ENCODE measurements around the gene RNFT2. TPM values are rescaled to one million over a fixed set of nuclear protein-coding genes. Genes with fewer than 3 reads are reported as not detected.

RNFT2 gene
- total and polyA plus RNA-seq, 3 donors from 2014 or later = 6.8 to 11.7 (median 9.0) TPM

DNA sequence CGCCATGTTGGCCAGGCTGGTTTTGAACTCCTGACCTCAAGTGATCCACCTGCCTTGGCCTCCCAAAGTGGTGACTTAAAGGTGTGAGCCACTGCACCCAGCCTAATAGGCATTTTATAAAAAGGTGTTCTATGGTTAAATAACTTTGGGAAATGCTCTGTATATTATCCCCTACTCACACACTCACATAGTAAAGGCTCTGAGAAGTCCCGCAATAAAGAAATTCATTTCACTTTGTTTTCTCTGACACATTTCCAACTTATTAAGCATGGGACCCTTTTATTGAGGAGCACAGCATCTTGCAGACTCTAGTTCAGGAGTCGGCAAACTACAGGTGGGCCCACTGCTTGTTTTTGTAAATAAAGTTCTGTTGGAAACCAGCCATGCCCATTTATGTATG is 63.9 kb downstream of the RNFT2 start:
- WGBS, 2 donors = 88 to 96% methylated on average over 3 of the region's 3 CpGs
- no peak for TF ChIP-seq CTCF (IDR thresholded peaks at IDR 0.05)
- no peak for TF ChIP-seq POLR2A (IDR thresholded peaks at IDR 0.05)

DNA sequence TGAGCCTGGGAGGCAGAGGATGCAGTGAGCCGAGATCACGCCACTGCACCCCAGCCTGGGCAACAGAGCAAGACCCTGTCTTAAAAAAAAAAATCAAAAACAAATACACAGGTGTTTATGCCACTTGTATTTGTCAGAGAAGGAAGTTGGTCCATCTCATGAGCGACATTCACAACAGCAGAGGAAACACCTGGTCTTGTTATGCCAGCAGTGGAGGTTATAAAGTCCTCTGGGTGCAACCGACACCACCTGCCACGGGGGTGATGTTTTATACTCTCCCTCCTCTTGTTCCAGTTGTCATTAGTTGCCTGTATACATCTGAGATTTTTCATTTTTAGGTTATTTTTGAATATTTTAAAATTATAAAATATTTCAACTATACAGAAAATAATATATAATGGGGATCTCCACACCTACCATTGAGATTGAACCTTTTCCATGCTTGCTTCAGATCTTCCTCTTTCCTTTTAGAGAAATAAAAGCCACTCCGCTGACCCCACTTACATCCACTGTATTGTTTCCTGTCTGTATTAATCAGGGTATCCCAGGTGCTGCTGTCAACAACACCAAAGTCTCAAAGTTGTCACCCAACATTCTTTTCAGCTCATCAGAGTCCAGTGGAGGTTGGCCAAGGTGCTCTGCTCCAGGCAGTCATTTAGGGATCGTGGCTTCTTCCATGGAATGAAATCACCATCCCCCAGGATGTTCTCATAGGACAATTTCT is 65.1 kb downstream of the RNFT2 start:
- intact Hi-C loops (cut with DNase I; ENCODE audit: low total_unique reads) = no loop called here
- no peak for DNase-seq
- Histone ChIP-seq H3K9me3 (no peaks in the 10 kb centered on the region), H3K4me3 (no peak overlapping the region), H3K27me3 (no peaks in the 10 kb centered on the region), H3K27ac (no peak overlapping the region), H3K36me3 (ENCODE audit: low read depth, missing control alignments) (no peaks in the 10 kb centered on the region), H3K4me1 (no peaks in the 10 kb centered on the region)
- TF ChIP-seq CTCF (IDR thresholded peaks at IDR 0.05) (no peak), POLR2A (IDR thresholded peaks at IDR 0.05) (no peak)
- WGBS, 2 donors = 89% methylated on average over 7 of the region's 7 CpGs

More for the DNA sequence above, 63.9 kb downstream of the RNFT2 start:
- Histone ChIP-seq H3K4me3 (no peak overlapping the region), H3K9me3 (no peaks in the 10 kb centered on the region), H3K4me1 (no peaks in the 10 kb centered on the region), H3K36me3 (ENCODE audit: low read depth, missing control alignments) (no peaks in the 10 kb centered on the region), H3K27me3 (no peaks in the 10 kb centered on the region), H3K27ac (no peak overlapping the region)
- intact Hi-C loops (cut with DNase I; ENCODE audit: low total_unique reads) = no loop called here
- no peak for DNase-seq

- Histone ChIP-seq H3K27me3 (no peaks in the 10 kb centered on the region), H3K9me3 (no peaks in the 10 kb centered on the region), H3K4me3 (no peak overlapping the region), H3K27ac (no peak overlapping the region), H3K36me3 (ENCODE audit: low read depth, missing control alignments) (no peaks in the 10 kb centered on the region), H3K4me1 (no peaks in the 10 kb centered on the region)
- TF ChIP-seq CTCF (IDR thresholded peaks at IDR 0.05) = no peak
- no peak for TF ChIP-seq POLR2A (IDR thresholded peaks at IDR 0.05)
- no peak for DNase-seq
- intact Hi-C loops (cut with DNase I; ENCODE audit: low total_unique reads) = no loop called here
- 0% methylated on average over 1 of the region's 1 CpG for WGBS, 2 donors
Observed at GRCh38 chr12:116804051-116804450, 65.9 kb downstream of the RNFT2 start.

DNA sequence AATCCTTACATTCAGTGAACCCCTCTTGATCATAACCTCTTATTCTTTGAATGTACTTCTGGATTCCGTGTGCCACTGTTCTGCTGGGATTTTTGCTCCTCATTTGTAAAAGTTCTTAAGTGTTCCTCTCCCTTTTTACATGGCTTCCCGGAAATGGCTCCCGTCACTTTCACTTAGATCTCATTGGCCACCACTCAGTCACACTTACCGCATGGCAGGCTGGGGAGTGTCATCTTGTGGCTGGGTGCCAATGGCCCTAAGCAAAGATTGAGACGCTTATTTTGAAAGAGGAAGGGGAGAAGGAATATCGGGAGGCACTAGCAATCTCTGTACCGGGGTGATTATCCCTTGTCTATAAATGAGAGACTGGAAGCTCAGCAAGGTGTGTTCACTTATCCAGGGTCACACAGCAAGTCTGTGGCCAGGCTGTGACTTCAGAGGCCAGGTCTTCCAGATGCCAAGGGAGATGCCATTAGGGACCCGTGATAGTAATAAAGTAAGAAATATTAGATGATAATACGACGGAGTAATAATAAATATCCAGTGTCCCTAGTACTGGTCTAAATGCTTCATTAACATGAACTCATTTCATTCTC is 68.8 kb downstream of the RNFT2 start:
- Histone ChIP-seq H3K27ac (no peak overlapping the region), H3K9me3 (no peaks in the 10 kb centered on the region), H3K27me3 (no peaks in the 10 kb centered on the region), H3K36me3 (ENCODE audit: low read depth, missing control alignments) (no peaks in the 10 kb centered on the region), H3K4me3 (no peak overlapping the region), H3K4me1 (no peaks in the 10 kb centered on the region)
- intact Hi-C loops (cut with DNase I; ENCODE audit: low total_unique reads) = no loop called here
- DNase-seq = no peak
- 84 to 86% methylated on average over 10 of the region's 10 CpGs for WGBS, 2 donors
- no peak for TF ChIP-seq CTCF (IDR thresholded peaks at IDR 0.05)
- TF ChIP-seq POLR2A (IDR thresholded peaks at IDR 0.05) = no peak

DNA sequence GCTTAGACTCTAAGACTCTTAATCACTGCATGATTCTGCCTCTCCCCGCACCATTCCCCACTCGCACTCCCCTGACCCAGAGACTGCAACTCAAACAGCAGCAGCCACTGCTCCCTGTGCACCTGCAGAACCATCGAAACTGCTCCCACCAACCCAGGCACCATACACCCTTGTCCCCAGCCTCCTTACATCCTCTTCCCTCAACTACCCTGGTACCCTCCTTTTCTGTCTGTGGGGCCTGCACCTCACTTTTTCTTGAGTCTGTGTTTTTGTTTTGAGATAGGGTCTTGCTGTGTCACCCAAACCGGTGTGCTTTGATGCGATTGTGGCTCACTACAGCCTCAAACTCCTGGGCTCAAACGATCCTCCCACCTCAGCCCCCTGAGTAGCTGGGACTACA is 69.4 kb downstream of the RNFT2 start:
- H3K4me3 ChIP-seq = no peak overlapping the region
- H3K36me3 ChIP-seq (ENCODE audit: low read depth, missing control alignments) = no peaks in the 10 kb centered on the region
- no peaks in the 10 kb centered on the region for H3K27me3 ChIP-seq
- TF ChIP-seq CTCF (IDR thresholded peaks at IDR 0.05) = no peak
- TF ChIP-seq POLR2A (IDR thresholded peaks at IDR 0.05) = no peak
- intact Hi-C loops (cut with DNase I; ENCODE audit: low total_unique reads) = no loop called here
- no peak for DNase-seq
- WGBS, 2 donors = 92 to 97% methylated on average over 6 of the region's 6 CpGs
- no peaks in the 10 kb centered on the region for H3K4me1 ChIP-seq
- no peak overlapping the region for H3K27ac ChIP-seq
- no peaks in the 10 kb centered on the region for H3K9me3 ChIP-seq
